ENCODE results near the gene NACAD.

Gene NACAD

GRCh38 chr7:45092100-45092930 is 3.5 kb upstream of the NACAD start:
- DNase-seq (ENCODE audit: low read depth), result peak; percentile 39

- peak; percentile 42 for DNase-seq (ENCODE audit: low read depth)
Measured at GRCh38 chr7:45089341-45089891, 647 bp upstream of the NACAD start.

GRCh38 chr7:45088146-45088701 is 545 bp downstream of the NACAD start:
- DNase-seq (ENCODE audit: low read depth), result no peak

GRCh38 chr7:45087301-45088145 is 1.2 kb downstream of the NACAD start:
- no peak for DNase-seq (ENCODE audit: low read depth)

- DNase-seq (ENCODE audit: low read depth), result no peak
Measured at GRCh38 chr7:45086331-45087065, 2.3 kb downstream of the NACAD start.

GRCh38 chr7:45085619-45086200 is 3.1 kb downstream of the NACAD start:
- DNase-seq (ENCODE audit: low read depth), result no peak

- no peak for DNase-seq (ENCODE audit: low read depth)
Measured at GRCh38 chr7:45084901-45085618, 3.7 kb downstream of the NACAD start.

GRCh38 chr7:45084336-45084735 is 4.4 kb downstream of the NACAD start:
- no peak for DNase-seq (ENCODE audit: low read depth)

GRCh38 chr7:45082831-45083331 is 5.9 kb downstream of the NACAD start:
- DNase-seq (ENCODE audit: low read depth), result no peak

GRCh38 chr7:45082031-45082830 is 6.5 kb downstream of the NACAD start:
- DNase-seq (ENCODE audit: low read depth), result no peak

GRCh38 chr7:45081670-45081974 is 7.1 kb downstream of the NACAD start:
- no peak for DNase-seq (ENCODE audit: low read depth)

GRCh38 chr7:45080958-45081669 is 7.7 kb downstream of the NACAD start:
- no peak for DNase-seq (ENCODE audit: low read depth)

- DNase-seq (ENCODE audit: low read depth), result no peak
Measured at GRCh38 chr7:45080265-45080957, 8.4 kb downstream of the NACAD start.

- DNase-seq (ENCODE audit: low read depth), result no peak
Measured at GRCh38 chr7:45078125-45078681, 10.6 kb downstream of the NACAD start.

- no peak for DNase-seq (ENCODE audit: low read depth)
Measured at GRCh38 chr7:45077579-45077978, 11.2 kb downstream of the NACAD start.

GRCh38 chr7:45076946-45077345 is 11.8 kb downstream of the NACAD start:
- no peak for DNase-seq (ENCODE audit: low read depth)

- DNase-seq (ENCODE audit: low read depth), result no peak
Measured at GRCh38 chr7:45075871-45076796, 12.6 kb downstream of the NACAD start.
